H1 (cell line): ENCODE results near the gene TRAF3. TPM values are rescaled to one million over a fixed set of nuclear protein-coding genes. Genes with fewer than 3 reads are reported as not detected.

Experiments used
- CTCF ChIA-PET: fragments of 300-600 bp; sonication (Branson Sonifier 250); formaldehyde crosslinking; loops from one replicate; lab custom pipeline; 2021; ENCODE audit not compliant: partially characterized antibody; lab: Charles Lee
- POLR2A ChIA-PET: fragments of 300-600 bp; sonication (Branson Sonifier 250); formaldehyde crosslinking; loops from one replicate; lab custom pipeline; 2021; ENCODE audit warnings: inconsistent platforms; ENCODE audit not compliant: partially characterized antibody; lab: Charles Lee
- DNase-seq, 2 experiments: peaks; one replicate each; pipeline versions ENCODE4 v3.0.0 to v3.0.0-alpha.2; 2010 to 2022; ENCODE audit warnings: low spot score in 2 of 2, low read depth in 1 of 2, mixed read lengths in 1 of 2
- FAIRE-seq: peaks from 2 replicates; lab custom pipeline; 2011; peaks lifted over from hg19 to GRCh38; lab: Jason Lieb, UNC
- H2AFZ ChIP-seq: 2 replicates; pipeline ENCODE4 v1.8.1; 2012; ENCODE audit warnings: low read length, inconsistent platforms
- H2AK5ac ChIP-seq: 2 replicates; pipeline ENCODE4 v1.6.1; 2013; ENCODE audit warnings: low read depth, low read length
- H2BK120ac ChIP-seq: replicated peaks from 2 replicates; pipeline ENCODE3; 2013; ENCODE audit warnings: low read depth, low read length, inconsistent platforms
- H2BK12ac ChIP-seq: 2 replicates; pipeline ENCODE4 v1.6.1; 2013; ENCODE audit warnings: low read depth, low read length
- H2BK15ac ChIP-seq: 2 replicates; pipeline ENCODE4 v1.6.1; 2013; ENCODE audit warnings: low read length
- H2BK20ac ChIP-seq: 2 replicates; pipeline ENCODE4 v1.6.1; 2013; ENCODE audit warnings: low read length
- H2BK5ac ChIP-seq: 2 replicates; pipeline ENCODE4 v1.6.1; 2013; ENCODE audit warnings: low read depth, low read length
- H3K14ac ChIP-seq: 2 replicates; pipeline ENCODE4 v1.6.1; 2013; ENCODE audit warnings: inconsistent platforms; ENCODE audit not compliant: insufficient read length
- H3K18ac ChIP-seq: 2 replicates; pipeline ENCODE4 v1.6.1; 2013; ENCODE audit warnings: low read length; ENCODE audit errors: extremely low read depth
- H3K23ac ChIP-seq: 2 replicates; pipeline ENCODE4 v1.6.1; 2013; ENCODE audit warnings: inconsistent platforms; ENCODE audit not compliant: insufficient read length
- H3K23me2 ChIP-seq: 2 replicates; pipeline ENCODE4 v1.6.1; 2013; ENCODE audit warnings: low read depth, low read length
- H3K27ac ChIP-seq: 2 replicates; pipeline ENCODE4 v1.6.1; 2011; ENCODE audit warnings: low read depth, low read length, inconsistent platforms
- H3K27me3 ChIP-seq, 4 experiments: replicated peaks in 1 of 4; 1 replicate in 1 of 4; 2 replicates in 3 of 4; pipeline versions ENCODE4 v1.6.1 to v1.8.1; 2011 to 2013; ENCODE audit warnings: low read length in 3 of 4, mild to moderate bottlenecking in 3 of 4, inconsistent platforms in 2 of 4, mixed read lengths in 2 of 4, moderate library complexity in 1 of 4; ENCODE audit not compliant: control insufficient read depth in 3 of 4, insufficient read depth in 3 of 4; ENCODE audit errors: extremely low read depth in 1 of 4
- H3K36me3 ChIP-seq, 4 experiments: 2 replicates each; pipeline versions ENCODE4 v1.6.1 to v1.8.1; 2011 to 2013; ENCODE audit warnings: mild to moderate bottlenecking in 4 of 4, low read length in 3 of 4, moderate library complexity in 2 of 4, control low read depth in 1 of 4, inconsistent platforms in 1 of 4; ENCODE audit not compliant: insufficient read depth in 4 of 4, control insufficient read depth in 2 of 4
- H3K4ac ChIP-seq: replicated peaks from 2 replicates; pipeline ENCODE3; 2013; ENCODE audit warnings: low read length, low read depth, mixed read lengths, inconsistent platforms; ENCODE audit not compliant: insufficient read length
- H3K4me1 ChIP-seq, 4 experiments: replicated peaks in 1 of 4; 1 replicate in 1 of 4; 2 replicates in 3 of 4; pipeline versions ENCODE4 v1.6.1 to v1.8.1; 2011 to 2013; ENCODE audit warnings: low read length in 3 of 4, inconsistent platforms in 2 of 4, mixed read lengths in 1 of 4; ENCODE audit not compliant: insufficient read depth in 4 of 4, control insufficient read depth in 3 of 4
- H3K4me2 ChIP-seq, 2 experiments: 2 replicates each; pipeline versions ENCODE4 v1.6.1 to v1.8.1; 2011 to 2013; ENCODE audit warnings: low read depth in 2 of 2, low read length in 2 of 2, control low read depth in 1 of 2, inconsistent platforms in 1 of 2, mild to moderate bottlenecking in 1 of 2; ENCODE audit not compliant: insufficient read depth in 1 of 2
- H3K4me3 ChIP-seq, 4 experiments: fragments of 200-600, 300-600 bp in 1 of 4; sonication (generic), shearing (Covaris generic), sonication (Bioruptor Twin) in 1 of 4; 2 replicates each; pipeline versions ENCODE4 v1.5.1 to v1.8.1; 2011 to 2016; ENCODE audit warnings: low read length in 4 of 4, low read depth in 3 of 4, control low read depth in 2 of 4, inconsistent platforms in 2 of 4, mild to moderate bottlenecking in 2 of 4, mixed read lengths in 1 of 4, moderate library complexity in 1 of 4; ENCODE audit not compliant: insufficient read depth in 2 of 4; ENCODE audit errors: extremely low read depth in 1 of 4
- H3K56ac ChIP-seq: replicated peaks from 2 replicates; pipeline ENCODE3; 2013; ENCODE audit warnings: low read depth, mild to moderate bottlenecking, mixed read lengths, low read length, inconsistent platforms; ENCODE audit not compliant: insufficient read length
- H3K79me1 ChIP-seq: 2 replicates; pipeline ENCODE4 v1.6.1; 2013; ENCODE audit warnings: low read depth, low read length, control low read depth
- H3K79me2 ChIP-seq, 2 experiments: 2 replicates each; pipeline versions ENCODE4 v1.6.1 to v1.8.1; 2012 to 2013; ENCODE audit warnings: low read length in 2 of 2, mild to moderate bottlenecking in 2 of 2, inconsistent platforms in 1 of 2; ENCODE audit not compliant: insufficient read depth in 2 of 2, control insufficient read depth in 1 of 2
- H3K9ac ChIP-seq, 4 experiments: replicated peaks in 1 of 4; 1 replicate in 1 of 4; 2 replicates in 3 of 4; pipeline versions ENCODE4 v1.6.1 to v1.8.1; 2011 to 2013; ENCODE audit warnings: low read depth in 3 of 4, low read length in 3 of 4, control low read depth in 2 of 4, mild to moderate bottlenecking in 2 of 4, moderate library complexity in 2 of 4, inconsistent platforms in 1 of 4; ENCODE audit errors: extremely low read depth in 1 of 4
- H3K9me3 ChIP-seq, 2 experiments: 2 replicates each; pipeline versions ENCODE4 v1.6.1 to v1.8.1; 2012 to 2013; ENCODE audit warnings: mild to moderate bottlenecking in 2 of 2, moderate library complexity in 2 of 2, control low read depth in 1 of 2, inconsistent platforms in 1 of 2, low read depth in 1 of 2, low read length in 1 of 2, mixed read lengths in 1 of 2; ENCODE audit not compliant: insufficient read depth in 2 of 2
- H4K20me1 ChIP-seq, 2 experiments: replicated peaks in 1 of 2; 2 replicates each; pipeline versions ENCODE3 to v1.8.1; 2011 to 2013; ENCODE audit warnings: inconsistent platforms in 2 of 2, low read length in 2 of 2, mild to moderate bottlenecking in 1 of 2; ENCODE audit not compliant: insufficient read depth in 2 of 2, control insufficient read depth in 1 of 2
- H4K5ac ChIP-seq: 2 replicates; pipeline ENCODE4 v1.6.1; 2013; ENCODE audit warnings: low read length, low read depth, mixed read lengths, inconsistent platforms; ENCODE audit not compliant: insufficient read length
- H4K8ac ChIP-seq: 2 replicates; pipeline ENCODE4 v1.8.0; 2013; ENCODE audit warnings: mild to moderate bottlenecking, moderate library complexity, low read length, inconsistent platforms; ENCODE audit not compliant: insufficient read depth; ENCODE audit errors: extremely low read depth
- H4K91ac ChIP-seq: replicated peaks from 2 replicates; pipeline ENCODE3; 2013; ENCODE audit warnings: low read length, mixed read lengths, inconsistent platforms; ENCODE audit not compliant: insufficient read length
- BCL11A ChIP-seq, 2 experiments: IDR thresholded peaks; one replicate each; pipeline ENCODE4 v1.6.1; 2011; ENCODE audit warnings: low read depth in 2 of 2, low read length in 2 of 2, mild to moderate bottlenecking in 2 of 2
- KDM1A ChIP-seq: fragments of 200-600, 300-600 bp; sonication (generic); IDR thresholded peaks from 2 replicates; pipeline ENCODE4 v1.7.1; 2016; ENCODE audit warnings: mild to moderate bottlenecking, low read length, borderline replicate concordance
- KDM4A ChIP-seq: IDR thresholded peaks from one replicate; pipeline ENCODE4 v1.7.1; 2012; ENCODE audit warnings: low read depth, mild to moderate bottlenecking, moderate library complexity, low read length, inconsistent platforms; ENCODE audit not compliant: severe bottlenecking
- KDM5A ChIP-seq: fragments of 200-600 bp; IDR thresholded peaks from 2 replicates; pipeline ENCODE4 v1.7.1; 2012; ENCODE audit warnings: mild to moderate bottlenecking, low read length, inconsistent platforms, mixed read lengths
- POU5F1 ChIP-seq: IDR thresholded peaks from 2 replicates; pipeline ENCODE4 v1.6.1; 2011; ENCODE audit warnings: low read depth, mild to moderate bottlenecking, low read length, moderate library complexity
- RAD21 ChIP-seq, 2 experiments: IDR thresholded peaks in 1 of 2; conservative IDR thresholded peaks in 1 of 2; 2 replicates each; pipeline ENCODE4 v1.6.1; 2011; ENCODE audit warnings: low read depth in 2 of 2, low read length in 2 of 2, improper control_type of control experiment in 1 of 2, inconsistent platforms in 1 of 2, mild to moderate bottlenecking in 1 of 2, moderate library complexity in 1 of 2
- SIN3A ChIP-seq, 2 experiments: IDR thresholded peaks in 1 of 2; conservative IDR thresholded peaks in 1 of 2; 2 replicates each; pipeline ENCODE4 v1.6.1; 2011 to 2012; ENCODE audit warnings: low read length in 2 of 2, improper control_type of control experiment in 1 of 2, low read depth in 1 of 2, mild to moderate bottlenecking in 1 of 2
- SP4 ChIP-seq: IDR thresholded peaks from 2 replicates; pipeline ENCODE4 v1.6.1; 2012; ENCODE audit warnings: low read length, inconsistent platforms
- WGBS, 2 experiments: shearing (Covaris generic) in 1 of 2; methylation state at CpG; one replicate each; pipeline versions ENCODE4 v1.1.6 to v1.1.7; 2013 to 2015; ENCODE audit warnings: low lambda C conversion rate in 2 of 2, mixed read lengths in 2 of 2, inconsistent platforms in 1 of 2, low coverage in 1 of 2, missing lambda C conversion rate in 1 of 2; ENCODE audit not compliant: insufficient replicate concordance in 2 of 2, insufficient coverage in 1 of 2, insufficient read length in 1 of 2; ENCODE audit errors: extremely low coverage in 1 of 2, missing lambda C conversion rate in 1 of 2; 5-methylcytosine and 5-hydroxymethylcytosine counted together
- polyA plus RNA-seq, 7 experiments: library from polyadenylated mRNA; depleted of rRNA in 3 of 7; stranded (reverse) in 5 of 7; unstranded in 2 of 7; fragments of >200 nt in 5 of 7; fragments of 200-250 nt in 2 of 7; gene quantifications; 1 replicate in 5 of 7; 2 replicates in 1 of 7; 4 replicates in 1 of 7; pipeline versions ENCODE4 v1.2.1 to v1.2.3, GENCODE V29; 2011 to 2013; ENCODE audit warnings: missing spikeins in 2 of 7, mixed read lengths in 2 of 7
- total RNA-seq: library from RNA; stranded (reverse); fragmentation: NEBNext Ultra II Directional; extraction: Animal tissue kit (Norgen Biotek cat#: 25700); gene quantifications from 2 replicates; pipeline ENCODE4 v1.2.1, GENCODE V29; 2021
- TF ChIP-seq, protein P1 (sequence below): IDR thresholded peaks from 2 replicates; pipeline ENCODE4 v1.6.1; 2011; ENCODE audit warnings: low read length, improper control_type of control experiment

Gene TRAF3
- total and polyA plus RNA-seq, 2 of the 8 experiments (the other 6 are each of a cell fraction or from before 2014, with no cell fraction given) = 5.8 to 12.1 TPM

DNA sequence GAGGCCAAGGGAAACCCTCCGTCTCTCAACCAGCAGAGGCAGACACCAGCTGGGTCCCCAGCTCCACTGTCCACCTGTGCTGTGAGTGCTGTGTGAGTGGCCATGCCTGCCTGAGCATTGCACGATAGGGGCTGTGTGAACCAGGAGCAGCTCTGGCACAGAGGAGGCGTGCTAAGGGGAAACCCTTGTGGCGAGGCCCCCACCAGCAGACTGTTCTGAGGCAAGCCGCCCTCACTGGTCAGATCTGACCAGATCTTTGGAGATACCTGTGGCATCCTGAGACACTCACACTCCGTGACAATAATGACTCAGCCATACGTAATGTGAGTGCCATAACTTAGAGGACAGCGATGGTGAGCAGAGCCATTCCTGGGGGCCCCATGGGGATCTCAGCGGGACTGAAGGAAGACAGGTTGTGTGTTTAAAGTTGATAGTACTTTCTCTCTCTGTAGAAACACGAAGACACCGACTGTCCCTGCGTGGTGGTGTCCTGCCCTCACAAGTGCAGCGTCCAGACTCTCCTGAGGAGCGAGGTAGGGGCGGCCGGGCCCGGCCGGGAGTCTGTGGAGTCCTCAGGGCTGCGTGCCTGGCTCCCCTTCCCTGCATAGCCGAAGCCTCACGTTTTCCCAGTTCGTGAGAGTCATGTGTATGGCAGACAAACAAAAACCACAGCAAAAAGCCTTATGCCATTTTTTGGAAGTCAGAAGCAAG is 108.6 kb downstream of the TRAF3 start:
- CTCF ChIA-PET = interaction anchor here (0.6 to 1.1 kb wide), 2 partner anchors 45 to 300 kb away, joined by 3 to 4 read pairs; no protein-coding TSS in a partner anchor
- DNase-seq (no peak), FAIRE-seq (no peak)

More for the DNA sequence above, 108.6 kb downstream of the TRAF3 start:
- Histone ChIP-seq H3K36me3 (no peaks in the 10 kb centered on the region), H3K23me2 (no peaks in the 10 kb centered on the region), H2BK120ac (no peak overlapping the region), H4K91ac (no peak overlapping the region), H3K23ac (no peak overlapping the region), H2AFZ (no peak overlapping the region), H3K56ac (no peak overlapping the region), H3K79me2 (no peaks in the 10 kb centered on the region), H3K27me3 (no peaks in the 10 kb centered on the region), H4K8ac (peak overlapping the region; percentile 62; the same call in 1 of the 2 replicates), H3K79me1 (no peaks in the 10 kb centered on the region), H2BK5ac (no peak overlapping the region; the same call in 1 of the 2 replicates), H3K27ac (no peak overlapping the region; the same call in 1 of the 2 replicates), H3K9ac (no peak overlapping the region), H2AK5ac (no peak overlapping the region), H2BK15ac (no peak overlapping the region), H3K4me3 (no peak overlapping the region), H3K18ac (no peak overlapping the region), H4K20me1 (peaks cover 0 to 3% of the 10 kb centered on the region in 2 experiments), H3K9me3 (no peaks in the 10 kb centered on the region), H4K5ac (no peak overlapping the region), H2BK12ac (no peak overlapping the region), H3K14ac (no peak overlapping the region), H3K4ac (no peak overlapping the region), H3K4me1 (0 out of 7 replicates have a peak, but pooled peaks cover 0 to under 1% (median 0%) of the 10 kb centered on the region in 4 experiments), H3K4me2 (no peak overlapping the region), H2BK20ac (no peak overlapping the region)
- TF ChIP-seq POU5F1 (no peak), BCL11A (IDR thresholded peaks at IDR 0.05; ENCODE audit: low read depth in 2 of 2, low read length in 2 of 2) (no peak), RAD21 (IDR thresholded peaks at IDR 0.05 in 1 of 2, conservative IDR thresholded peaks at IDR 0.05 in 1 of 2; ENCODE audit: low read depth in 2 of 2, low read length in 2 of 2) (no peak), SIN3A (conservative IDR thresholded peaks at IDR 0.05 in 1 of 2, IDR thresholded peaks at IDR 0.05 in 1 of 2; ENCODE audit: low read depth in 1 of 2, low read length in 2 of 2) (no peak), KDM5A (no peak), KDM1A (no peak), SP4 (no peak), KDM4A (no peak)
- TF ChIP-seq, protein P1, sequence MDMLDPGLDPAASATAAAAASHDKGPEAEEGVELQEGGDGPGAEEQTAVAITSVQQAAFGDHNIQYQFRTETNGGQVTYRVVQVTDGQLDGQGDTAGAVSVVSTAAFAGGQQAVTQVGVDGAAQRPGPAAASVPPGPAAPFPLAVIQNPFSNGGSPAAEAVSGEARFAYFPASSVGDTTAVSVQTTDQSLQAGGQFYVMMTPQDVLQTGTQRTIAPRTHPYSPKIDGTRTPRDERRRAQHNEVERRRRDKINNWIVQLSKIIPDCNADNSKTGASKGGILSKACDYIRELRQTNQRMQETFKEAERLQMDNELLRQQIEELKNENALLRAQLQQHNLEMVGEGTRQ = no peak
- POLR2A ChIA-PET = no interaction called here
- WGBS, 2 experiments = 92% methylated on average over 22 of the region's 22 CpGs; no CpG with 5 or more reads in 1 of the 2 experiments
